DMS53 (cell line): ENCODE results near the gene CABCOCO1.

Experiments
- DNase-seq: peaks from one replicate; lab custom pipeline; 2025; lab: John Stamatoyannopoulos, UW

Gene CABCOCO1

DNA sequence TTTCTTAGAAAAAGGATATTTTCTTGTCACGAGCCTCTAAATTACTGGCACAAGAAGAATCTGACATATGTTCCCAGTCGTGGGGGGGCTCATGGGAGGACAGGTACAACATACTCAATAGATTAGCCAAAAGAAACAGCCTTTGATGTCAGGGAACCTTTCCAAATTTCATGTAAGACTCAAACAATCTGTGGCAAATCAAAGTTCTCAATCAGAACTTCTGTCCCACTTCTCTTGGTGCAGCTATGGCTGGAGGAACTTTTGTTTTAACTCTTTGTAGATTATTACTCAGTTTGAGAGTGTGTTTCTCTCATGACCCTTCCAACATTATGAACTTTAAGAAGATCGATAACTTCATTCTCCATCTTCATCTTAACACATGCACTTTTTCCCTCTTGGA lies 124.4 kb downstream of the CABCOCO1 start:
- DNase-seq: no peak

GRCh38 chr10:61789031-61789430 lies 126.3 kb downstream of the CABCOCO1 start:
- DNase-seq: no peak

DNA sequence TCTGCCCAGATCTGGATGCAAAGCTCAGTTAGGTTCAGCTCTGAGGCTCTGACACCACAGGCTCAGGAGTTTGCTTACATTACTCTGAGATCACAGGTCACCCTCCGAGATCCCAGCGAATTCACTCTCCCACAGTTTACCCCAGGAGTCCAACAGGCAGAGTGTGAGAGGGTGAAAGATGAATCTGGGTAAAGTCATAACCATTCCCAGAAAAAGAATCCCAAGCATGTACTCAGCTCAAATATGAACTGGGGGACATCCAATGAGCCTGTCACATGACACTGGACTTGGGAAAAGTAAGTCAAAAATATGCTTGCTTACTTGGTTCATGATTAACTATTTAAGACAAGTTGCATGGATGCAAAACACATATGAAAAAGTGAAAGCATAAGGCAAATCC lies 128.5 kb downstream of the CABCOCO1 start:
- no peak for DNase-seq

DNA sequence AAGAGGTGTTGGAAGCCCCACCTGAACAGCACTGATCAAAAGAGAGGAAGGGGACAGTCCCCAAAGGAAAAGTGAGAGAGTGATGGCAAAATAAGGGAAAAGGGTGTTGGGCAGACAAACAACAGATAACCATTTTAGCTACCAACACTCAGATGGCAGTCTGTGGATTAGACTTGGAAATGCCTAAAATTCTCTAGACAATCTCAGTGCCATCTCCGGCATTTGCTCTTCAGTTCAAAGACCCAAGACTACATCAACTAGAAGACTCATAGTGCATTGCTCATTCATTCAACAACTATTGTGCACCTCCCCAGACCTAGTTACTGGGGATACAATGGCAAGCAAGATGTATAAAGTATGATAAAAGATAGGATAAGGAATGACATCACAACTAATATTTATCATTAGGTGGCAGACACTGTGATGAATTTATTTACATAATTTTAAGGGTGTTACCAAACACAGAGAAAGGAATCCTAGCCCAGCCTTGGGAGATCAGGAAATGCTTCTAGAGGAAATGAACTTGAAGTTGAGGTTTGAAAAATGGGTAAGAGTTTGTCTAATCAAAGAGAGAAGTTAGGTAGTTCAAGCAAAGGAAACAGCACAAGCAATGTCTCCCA lies 129.5 kb downstream of the CABCOCO1 start:
- DNase-seq: peak; percentile 33

- DNase-seq: peak; percentile 83
These were observed 130.2 kb downstream of the CABCOCO1 start for GRCh38 chr10:61792921-61793320.

GRCh38 chr10:61793760-61794703 lies 131.3 kb downstream of the CABCOCO1 start:
- peak; percentile 96 for DNase-seq

DNA sequence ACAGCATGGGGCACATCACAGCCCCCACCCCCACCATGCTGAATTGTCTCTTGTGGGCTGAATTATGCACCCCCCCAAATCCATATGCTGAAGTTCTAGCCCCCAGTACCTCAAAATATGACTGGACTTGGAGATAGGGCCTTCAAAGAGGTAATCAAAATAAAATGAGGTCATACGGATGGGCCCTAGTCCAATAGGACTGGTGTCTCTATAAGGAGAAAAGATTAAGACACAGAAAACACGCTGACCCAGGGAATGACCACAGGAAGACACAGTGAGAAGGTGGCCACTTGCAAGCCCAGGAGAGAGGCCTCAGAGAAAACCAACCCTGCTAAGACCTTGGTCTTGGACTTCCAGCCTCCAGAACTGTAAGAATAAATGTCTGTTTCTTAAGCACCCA lies 132.4 kb downstream of the CABCOCO1 start:
- DNase-seq: no peak

GRCh38 chr10:61795551-61795950 lies 132.8 kb downstream of the CABCOCO1 start:
- DNase-seq: peak; percentile 41

DNA sequence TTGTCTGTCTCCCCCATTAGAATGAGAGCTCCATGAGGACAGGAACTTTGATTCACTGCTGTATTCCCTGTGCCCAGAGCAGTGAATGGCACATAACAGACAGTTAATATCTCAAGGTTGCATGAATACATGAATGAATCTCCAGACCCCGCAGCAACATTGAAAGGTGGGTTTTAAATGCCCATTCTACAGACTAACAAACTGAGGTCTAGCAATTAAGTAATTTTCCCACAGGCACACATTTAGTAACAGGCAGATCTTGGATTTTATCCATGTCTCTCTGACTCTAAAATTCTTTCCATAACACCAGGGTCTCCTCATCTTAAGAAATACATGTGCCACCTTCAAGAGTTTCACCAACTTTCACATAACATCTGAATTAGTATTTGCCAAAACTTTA lies 134.1 kb downstream of the CABCOCO1 start:
- DNase-seq: no peak

DNA sequence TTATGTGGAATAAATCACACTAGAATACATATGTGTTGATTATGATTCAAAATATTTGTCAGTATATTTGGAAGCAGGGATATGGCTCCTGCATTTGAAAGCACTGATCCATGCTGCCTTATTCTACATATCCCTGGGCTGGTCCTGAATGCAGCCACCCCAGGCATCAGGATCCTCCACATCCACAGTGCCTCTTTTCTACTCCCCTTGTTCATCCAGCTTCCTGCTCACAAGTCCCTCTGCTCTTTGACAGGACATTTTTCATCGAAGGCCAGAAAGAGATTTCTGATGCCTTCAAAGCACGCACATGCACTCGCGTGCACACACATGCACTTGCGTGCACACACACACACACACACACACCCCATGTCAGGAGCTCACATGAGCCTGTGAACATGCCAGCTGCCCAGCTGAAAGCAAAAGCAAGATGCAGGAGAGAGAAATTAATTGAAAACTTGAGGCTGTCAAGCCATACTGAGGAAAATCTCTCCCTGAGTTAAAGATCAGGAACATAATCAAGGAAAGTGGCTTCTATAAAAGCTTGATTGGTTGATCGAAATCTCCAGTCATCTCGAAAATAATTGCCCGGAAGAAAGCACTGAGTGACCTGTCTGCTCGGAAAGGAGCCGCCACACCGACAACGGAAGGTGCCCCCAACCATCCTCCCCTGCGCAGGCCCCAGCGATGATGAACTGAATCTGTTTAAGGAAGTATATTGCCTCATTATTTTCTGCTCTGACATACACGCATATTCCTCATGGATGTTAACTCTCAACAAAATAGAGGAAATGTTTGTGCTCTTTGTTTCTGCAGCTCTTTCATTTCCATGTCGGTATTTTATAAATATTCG lies 134.8 kb downstream of the CABCOCO1 start:
- no peak for DNase-seq

DNA sequence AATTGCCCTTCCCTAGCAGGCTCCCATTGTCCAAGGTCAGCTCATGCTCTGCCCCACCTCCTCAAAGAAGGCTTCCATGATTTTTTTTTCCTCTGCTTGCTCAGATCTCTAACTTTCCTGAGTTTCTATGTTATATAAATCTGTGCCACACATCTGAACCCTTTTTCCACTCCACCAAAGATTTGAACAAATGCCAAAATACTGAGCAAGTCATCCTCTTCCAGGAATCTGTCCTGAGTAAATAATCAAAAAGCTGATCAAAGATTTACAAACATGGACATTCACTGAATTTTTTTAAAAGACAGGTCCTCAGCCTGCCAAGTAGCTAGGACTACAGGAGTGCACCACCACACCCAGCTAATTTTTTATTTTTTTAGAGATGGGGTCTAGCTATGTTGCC lies 136.0 kb downstream of the CABCOCO1 start:
- DNase-seq: no peak

DNA sequence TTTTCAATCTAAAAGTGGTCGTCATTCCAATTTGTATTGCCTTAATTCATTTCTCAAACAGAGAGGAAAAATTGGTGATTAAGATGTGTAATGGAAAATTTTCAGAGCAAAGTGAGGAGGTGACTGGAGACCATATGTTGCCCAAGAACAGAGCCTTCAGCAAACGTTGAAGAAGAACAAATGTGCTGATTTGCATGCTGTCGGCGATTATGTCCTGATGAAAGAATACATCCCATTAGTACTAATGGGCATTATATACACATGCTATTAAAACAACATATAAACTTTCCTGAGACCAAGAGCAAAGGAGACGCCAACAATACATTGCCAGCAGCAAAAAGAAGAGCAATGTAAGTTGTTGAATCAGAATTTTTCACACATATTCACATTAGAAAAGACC lies 138.8 kb downstream of the CABCOCO1 start:
- no peak for DNase-seq

DNA sequence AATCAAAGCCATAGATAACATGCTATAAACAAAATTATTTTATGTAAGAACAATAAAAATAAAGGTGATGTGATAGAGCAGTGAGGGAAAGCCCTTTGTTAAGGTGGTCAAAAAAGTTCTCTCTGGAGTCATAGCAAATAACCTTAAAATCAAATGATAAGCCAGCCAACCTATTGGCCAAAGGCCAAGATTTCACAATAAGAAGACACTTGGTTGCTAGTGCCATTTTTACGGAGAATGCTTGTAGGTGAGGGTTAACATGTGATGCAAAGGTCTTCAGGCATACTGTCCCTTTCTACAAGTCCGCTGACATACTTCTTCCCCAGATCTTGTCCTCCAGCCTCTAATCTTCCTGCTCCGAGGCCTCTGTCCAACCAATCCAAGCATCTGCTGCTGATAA lies 140.5 kb downstream of the CABCOCO1 start:
- no peak for DNase-seq

- no peak for DNase-seq
These were observed 141.7 kb downstream of the CABCOCO1 start for GRCh38 chr10:61804414-61804813.

- DNase-seq: no peak
These were observed 142.4 kb downstream of the CABCOCO1 start for GRCh38 chr10:61805091-61805490.

GRCh38 chr10:61810263-61810662 lies 147.5 kb downstream of the CABCOCO1 start:
- no peak for DNase-seq

GRCh38 chr10:61812052-61812721 lies 149.5 kb downstream of the CABCOCO1 start:
- no peak for DNase-seq

DNA sequence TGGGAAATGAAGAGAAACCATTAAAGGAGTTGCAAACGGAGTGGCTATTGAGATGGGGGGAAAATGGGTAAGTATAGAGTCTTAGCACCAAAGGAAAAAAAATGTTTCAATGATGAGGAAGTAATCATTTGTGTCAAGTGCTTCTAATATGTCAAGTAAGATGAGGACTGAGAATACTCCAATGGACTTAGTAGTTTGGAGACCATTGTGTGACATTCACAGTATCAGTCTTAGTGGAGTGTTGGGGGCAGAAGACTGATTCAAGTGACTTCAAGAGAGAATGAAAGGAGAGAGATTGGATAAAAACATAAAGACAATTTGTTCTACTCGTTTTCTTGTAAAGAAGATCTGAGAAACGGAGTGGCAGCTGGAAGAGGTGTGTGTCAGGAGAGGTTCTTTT lies 150.2 kb downstream of the CABCOCO1 start:
- no peak for DNase-seq

DNA sequence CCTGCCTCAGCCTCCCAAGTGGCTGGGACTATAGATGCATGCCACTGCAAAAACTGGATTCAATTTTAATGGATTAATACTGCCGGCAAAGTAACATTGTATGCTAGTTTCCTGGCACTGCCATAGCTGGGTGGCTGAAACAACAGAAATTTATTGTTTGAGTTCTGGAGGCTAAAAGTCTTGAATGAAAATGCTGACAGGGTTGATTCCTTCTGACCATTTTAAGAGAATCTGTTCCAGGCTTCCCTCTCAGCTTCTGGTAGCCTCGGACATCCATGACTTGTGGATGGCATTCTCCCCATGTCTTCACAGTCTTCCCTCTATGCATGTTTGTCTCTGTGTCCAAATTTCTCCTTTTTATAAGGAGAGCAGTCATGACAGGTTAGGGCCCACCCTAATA lies 151.4 kb downstream of the CABCOCO1 start:
- DNase-seq: no peak

- DNase-seq: no peak
These were observed 152.8 kb downstream of the CABCOCO1 start for GRCh38 chr10:61815496-61815895.
